ENCODE results near the gene DAP.

GRCh38 chr5:10760096-10760920 is 726 bp downstream of the DAP start:
- peak in 1 of 2 donors; percentile 79 for TF ChIP-seq POLR2A (IDR thresholded peaks at IDR 0.05)
- no peak for TF ChIP-seq CTCF (IDR thresholded peaks at IDR 0.05)

Data from thyroid gland (tissue), 4 donors.